ENCODE measurements around the gene SLC44A4. TPM values are rescaled to one million over a fixed set of nuclear protein-coding genes. Genes with fewer than 3 reads are reported as not detected.
A peak's percentile ranks its signal among the peaks of the same experiment; 100 is the strongest.

Gene SLC44A4
- total and polyA plus RNA-seq, 2 donors, result 0.42 to 1.7 TPM

DNA sequence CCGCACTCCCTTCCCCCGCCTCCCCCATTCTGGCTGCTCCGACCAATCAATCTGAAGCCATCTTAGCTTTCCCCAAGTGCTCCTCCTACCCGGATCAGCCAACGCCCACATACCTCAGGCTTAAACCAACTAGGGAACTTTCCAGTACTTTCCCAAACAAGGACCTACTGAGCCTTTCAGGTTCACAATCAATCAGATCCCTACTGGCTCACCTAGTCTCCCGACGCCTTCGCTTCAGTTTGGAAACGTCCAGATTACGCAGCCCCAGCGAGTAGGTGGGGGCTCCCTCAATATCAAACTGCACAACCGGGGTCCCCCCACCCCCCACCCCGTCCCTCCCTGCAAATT is 64.1 kb downstream of the SLC44A4 start:
- Histone ChIP-seq H3K36me3 (ENCODE audit: control insufficient read depth in 2 of 2, insufficient read depth in 2 of 2, low read length in 1 of 2) (peaks cover 0 to 7% of the 10 kb centered on the region in 2 donors), H3K27me3 (ENCODE audit: control insufficient read depth in 2 of 2, insufficient read depth in 1 of 2, low read length in 1 of 2) (peaks cover 0 to 29% of the 10 kb centered on the region in 2 donors), H3K4me1 (ENCODE audit: control insufficient read depth in 2 of 2, insufficient read depth in 2 of 2, low read length in 2 of 2) (peaks cover 6 to 34% of the 10 kb centered on the region in 2 donors), H3K9me3 (ENCODE audit: control insufficient read depth in 2 of 2, insufficient read depth in 1 of 2, low read length in 1 of 2) (peaks cover 0 to 4% of the 10 kb centered on the region in 2 donors), H3K4me3 (ENCODE audit: low read length in 2 of 2) (peak overlapping the region; percentile 45 to 64), H3K27ac (ENCODE audit: low read depth in 1 of 2, low read length in 1 of 2) (peak overlapping the region; percentile 82 to 91)
- WGBS, result under 1% methylated on average over 13 of the region's 13 CpGs
- peak in 3 of 9 donors; percentile 63 to 79 (median 69) for DNase-seq (ENCODE audit: low read depth in 6 of 9, low spot score in 9 of 9)

DNA sequence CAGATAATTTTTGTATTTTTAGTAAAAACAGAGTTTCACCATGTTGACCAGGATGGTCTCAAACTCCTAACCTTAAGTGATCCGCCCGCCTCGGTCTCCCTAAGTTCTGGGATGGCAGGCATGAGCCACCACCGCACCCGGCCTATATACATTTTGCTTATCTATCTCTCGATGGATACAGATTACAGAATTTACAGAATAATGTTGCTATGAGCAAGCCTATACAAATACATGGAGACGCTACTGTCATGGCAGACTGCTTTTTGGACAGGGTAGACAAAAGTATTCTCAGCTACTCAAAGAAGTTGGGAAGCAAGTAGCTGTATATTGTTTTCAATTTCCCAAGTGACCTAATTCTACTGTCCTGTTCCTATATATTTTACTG is 65.3 kb downstream of the SLC44A4 start:
- H3K27me3 ChIP-seq (ENCODE audit: control insufficient read depth in 2 of 2, insufficient read depth in 1 of 2, low read length in 1 of 2), result peaks cover 0 to 26% of the 10 kb centered on the region in 2 donors
- H3K4me1 ChIP-seq (ENCODE audit: control insufficient read depth in 2 of 2, insufficient read depth in 2 of 2, low read length in 2 of 2), result peaks cover 6 to 31% of the 10 kb centered on the region in 2 donors
- H3K4me3 ChIP-seq (ENCODE audit: low read length in 2 of 2), result no peak overlapping the region
- WGBS, result 97% methylated on average over 7 of the region's 7 CpGs
- peaks cover 0 to 8% of the 10 kb centered on the region in 2 donors for H3K36me3 ChIP-seq (ENCODE audit: control insufficient read depth in 2 of 2, insufficient read depth in 2 of 2, low read length in 1 of 2)
- H3K27ac ChIP-seq (ENCODE audit: low read depth in 1 of 2, low read length in 1 of 2), result peak overlapping the region in 1 of 2 donors; percentile 70
- DNase-seq (ENCODE audit: low read depth in 6 of 9, low spot score in 9 of 9), result no peak
- peaks cover 0 to 4% of the 10 kb centered on the region in 2 donors for H3K9me3 ChIP-seq (ENCODE audit: control insufficient read depth in 2 of 2, insufficient read depth in 1 of 2, low read length in 1 of 2)

Other genes with a start within 250 kb of the SLC44A4 start
Only the 30 nearest of the 35 such genes appear.
- gene GPANK1, start 214.0 kb downstream of the SLC44A4 start, total RNA-seq, result 25.2 TPM
- 13.8 TPM for gene GPANK1, start 214.0 kb downstream of the SLC44A4 start, polyA plus RNA-seq
- gene CSNK2B, start 212.9 kb downstream of the SLC44A4 start, total RNA-seq, result 169 TPM
- 169 TPM for gene CSNK2B, start 212.9 kb downstream of the SLC44A4 start, polyA plus RNA-seq
- gene LY6G5B, start 209.0 kb downstream of the SLC44A4 start, total RNA-seq, result 2.3 TPM
- 6.5 TPM for gene LY6G5B, start 209.0 kb downstream of the SLC44A4 start, polyA plus RNA-seq
- gene LY6G5C, start 197.9 kb downstream of the SLC44A4 start, total RNA-seq, result 0.90 TPM
- gene LY6G5C, start 197.9 kb downstream of the SLC44A4 start, polyA plus RNA-seq, result 9.1 TPM
- gene ABHD16A, start 175.7 kb downstream of the SLC44A4 start, total RNA-seq, result 50.0 TPM
- gene ABHD16A, start 175.7 kb downstream of the SLC44A4 start, polyA plus RNA-seq, result 51.3 TPM
- gene LY6G6F, start 172.1 kb downstream of the SLC44A4 start, total RNA-seq, result 0.05 TPM
- gene LY6G6F, start 172.1 kb downstream of the SLC44A4 start, polyA plus RNA-seq, result not detected
- gene LY6G6D, start 163.6 kb downstream of the SLC44A4 start, total RNA-seq, result not detected
- not detected for gene LY6G6D, start 163.6 kb downstream of the SLC44A4 start, polyA plus RNA-seq
- not detected for gene LY6G6C, start 157.3 kb downstream of the SLC44A4 start, total RNA-seq
- gene LY6G6C, start 157.3 kb downstream of the SLC44A4 start, polyA plus RNA-seq, result 7.0 TPM
- gene MPIG6B, start 155.6 kb downstream of the SLC44A4 start, total RNA-seq, result 0.14 TPM
- gene MPIG6B, start 155.6 kb downstream of the SLC44A4 start, polyA plus RNA-seq, result 0.32 TPM
- 49.6 TPM for gene DDAH2, start 149.7 kb downstream of the SLC44A4 start, total RNA-seq
- gene DDAH2, start 149.7 kb downstream of the SLC44A4 start, polyA plus RNA-seq, result 105 TPM
- gene CLIC1, start 142.5 kb downstream of the SLC44A4 start, total RNA-seq, result 431 TPM
- gene CLIC1, start 142.5 kb downstream of the SLC44A4 start, polyA plus RNA-seq, result 337 TPM
- gene MSH5, start 139.0 kb downstream of the SLC44A4 start, total RNA-seq, result 8.4 TPM
- 15.2 TPM for gene MSH5, start 139.0 kb downstream of the SLC44A4 start, polyA plus RNA-seq
- gene SAPCD1, start 116.3 kb downstream of the SLC44A4 start, total RNA-seq, result 1.2 TPM
- gene SAPCD1, start 116.3 kb downstream of the SLC44A4 start, polyA plus RNA-seq, result 9.7 TPM
- 0.76 TPM for gene VWA7, start 101.7 kb downstream of the SLC44A4 start, total RNA-seq
- 0.66 TPM for gene VWA7, start 101.7 kb downstream of the SLC44A4 start, polyA plus RNA-seq
- 16.6 TPM for gene VARS1, start 83.2 kb downstream of the SLC44A4 start, total RNA-seq
- 25.2 TPM for gene VARS1, start 83.2 kb downstream of the SLC44A4 start, polyA plus RNA-seq
- 71.8 TPM for gene LSM2, start 72.0 kb downstream of the SLC44A4 start, total RNA-seq
- gene LSM2, start 72.0 kb downstream of the SLC44A4 start, polyA plus RNA-seq, result 76.8 TPM
- 1.2 TPM for gene HSPA1L, start 63.7 kb downstream of the SLC44A4 start, total RNA-seq
- gene HSPA1L, start 63.7 kb downstream of the SLC44A4 start, polyA plus RNA-seq, result 2.4 TPM
- gene HSPA1A, start 63.5 kb downstream of the SLC44A4 start, total RNA-seq, result 73.8 TPM
- gene HSPA1A, start 63.5 kb downstream of the SLC44A4 start, polyA plus RNA-seq, result 68.8 TPM
- 110 TPM for gene HSPA1B, start 51.3 kb downstream of the SLC44A4 start, total RNA-seq
- gene HSPA1B, start 51.3 kb downstream of the SLC44A4 start, polyA plus RNA-seq, result 46.8 TPM
- gene NEU1, start 16.2 kb downstream of the SLC44A4 start, total RNA-seq, result 20.8 TPM
- gene NEU1, start 16.2 kb downstream of the SLC44A4 start, polyA plus RNA-seq, result 21.9 TPM
- gene EHMT2, start 18.7 kb upstream of the SLC44A4 start, total RNA-seq, result 35.0 TPM
- 60.1 TPM for gene EHMT2, start 18.7 kb upstream of the SLC44A4 start, polyA plus RNA-seq
- 1.9 TPM for gene ZBTB12, start 23.1 kb upstream of the SLC44A4 start, total RNA-seq
- 2.6 TPM for gene ZBTB12, start 23.1 kb upstream of the SLC44A4 start, polyA plus RNA-seq
- gene C2, start 48.7 kb upstream of the SLC44A4 start, total RNA-seq, result 9.0 TPM
- gene C2, start 48.7 kb upstream of the SLC44A4 start, polyA plus RNA-seq, result 10.3 TPM
- gene CFB, start 67.1 kb upstream of the SLC44A4 start, total RNA-seq, result 17.0 TPM
- 41.0 TPM for gene CFB, start 67.1 kb upstream of the SLC44A4 start, polyA plus RNA-seq
- gene NELFE, start 80.0 kb upstream of the SLC44A4 start, total RNA-seq, result 62.9 TPM
- gene NELFE, start 80.0 kb upstream of the SLC44A4 start, polyA plus RNA-seq, result 44.5 TPM
- gene SKIC2, start 80.2 kb upstream of the SLC44A4 start, total RNA-seq, result 25.4 TPM
- gene SKIC2, start 80.2 kb upstream of the SLC44A4 start, polyA plus RNA-seq, result 110 TPM
- gene DXO, start 93.1 kb upstream of the SLC44A4 start, total RNA-seq, result 11.8 TPM
- 27.3 TPM for gene DXO, start 93.1 kb upstream of the SLC44A4 start, polyA plus RNA-seq
- 43.2 TPM for gene C4A, start 103.1 kb upstream of the SLC44A4 start, total RNA-seq
- 206 TPM for gene C4A, start 103.1 kb upstream of the SLC44A4 start, polyA plus RNA-seq
- 47.4 TPM for gene C4B, start 135.8 kb upstream of the SLC44A4 start, total RNA-seq
- 262 TPM for gene C4B, start 135.8 kb upstream of the SLC44A4 start, polyA plus RNA-seq
- 0.24 TPM for gene CYP21A2, start 159.4 kb upstream of the SLC44A4 start, total RNA-seq
- gene CYP21A2, start 159.4 kb upstream of the SLC44A4 start, polyA plus RNA-seq, result 15.7 TPM